Thyroid gland (tissue), 4 donors: ENCODE results near the gene RIC8A.

Experiments used
- POLR2A ChIP-seq, 2 donors: fragments of 450-650 bp; IDR thresholded peaks; one replicate each; pipeline ENCODE4 v1.6.1; 2017; ENCODE audit warnings: antibody characterized with exemption in 2 of 2, mild to moderate bottlenecking in 2 of 2, moderate library complexity in 1 of 2
- TF ChIP-seq, protein P1 (sequence below), 6 experiments: fragments of 200-600 bp in 3 of 6; fragments of 450-650 bp in 3 of 6; sonication (generic) in 3 of 6; IDR thresholded peaks; one replicate each; pipeline ENCODE4 v1.5.1; 2016 to 2019; ENCODE audit warnings: antibody characterized with exemption in 6 of 6, mild to moderate bottlenecking in 2 of 6, inconsistent platforms in 1 of 6, moderate library complexity in 1 of 6

DNA sequence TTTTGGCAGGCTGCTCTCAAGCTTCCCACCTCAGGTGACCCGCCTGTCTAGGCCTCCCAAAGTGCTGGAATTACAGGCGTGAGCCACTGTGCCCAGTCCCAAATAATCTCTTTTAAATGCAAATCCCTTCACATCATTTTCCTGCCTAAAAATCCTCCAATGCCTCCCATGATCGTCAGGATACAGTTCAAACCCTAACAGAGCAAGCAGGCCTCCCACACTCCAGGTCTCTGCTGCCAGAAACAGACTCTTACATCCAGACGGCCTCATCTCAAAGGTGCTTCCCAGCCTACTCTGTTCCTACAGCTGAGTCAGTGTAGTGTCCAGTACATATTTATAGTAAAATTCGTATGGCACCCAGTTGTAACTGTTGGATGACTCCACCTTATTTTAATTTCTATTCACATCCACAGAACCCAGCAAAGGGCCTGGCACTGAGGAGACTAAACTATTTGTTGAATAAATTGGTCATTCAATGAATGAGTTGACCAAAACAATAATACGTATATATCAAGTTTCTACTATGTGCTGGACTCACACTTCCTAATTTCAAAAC is 20.4 kb downstream of the RIC8A start:
- TF ChIP-seq, protein P1, sequence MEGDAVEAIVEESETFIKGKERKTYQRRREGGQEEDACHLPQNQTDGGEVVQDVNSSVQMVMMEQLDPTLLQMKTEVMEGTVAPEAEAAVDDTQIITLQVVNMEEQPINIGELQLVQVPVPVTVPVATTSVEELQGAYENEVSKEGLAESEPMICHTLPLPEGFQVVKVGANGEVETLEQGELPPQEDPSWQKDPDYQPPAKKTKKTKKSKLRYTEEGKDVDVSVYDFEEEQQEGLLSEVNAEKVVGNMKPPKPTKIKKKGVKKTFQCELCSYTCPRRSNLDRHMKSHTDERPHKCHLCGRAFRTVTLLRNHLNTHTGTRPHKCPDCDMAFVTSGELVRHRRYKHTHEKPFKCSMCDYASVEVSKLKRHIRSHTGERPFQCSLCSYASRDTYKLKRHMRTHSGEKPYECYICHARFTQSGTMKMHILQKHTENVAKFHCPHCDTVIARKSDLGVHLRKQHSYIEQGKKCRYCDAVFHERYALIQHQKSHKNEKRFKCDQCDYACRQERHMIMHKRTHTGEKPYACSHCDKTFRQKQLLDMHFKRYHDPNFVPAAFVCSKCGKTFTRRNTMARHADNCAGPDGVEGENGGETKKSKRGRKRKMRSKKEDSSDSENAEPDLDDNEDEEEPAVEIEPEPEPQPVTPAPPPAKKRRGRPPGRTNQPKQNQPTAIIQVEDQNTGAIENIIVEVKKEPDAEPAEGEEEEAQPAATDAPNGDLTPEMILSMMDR (IDR thresholded peaks at IDR 0.05) = no peak
- no peak for TF ChIP-seq POLR2A (IDR thresholded peaks at IDR 0.05)
